IPS-20b (cell line): ENCODE data around the gene RCVRN.

Experiments
- H3K27ac ChIP-seq: one replicate; pipeline ENCODE4 v1.5.1; 2013; ENCODE audit warnings: low read length
- H3K27me3 ChIP-seq: 2 replicates; pipeline ENCODE4 v1.6.1; 2013; ENCODE audit warnings: mild to moderate bottlenecking, low read length, inconsistent platforms; ENCODE audit not compliant: insufficient read depth
- H3K36me3 ChIP-seq: 2 replicates; pipeline ENCODE4 v1.6.1; 2013; ENCODE audit warnings: low read depth, mild to moderate bottlenecking, inconsistent platforms, low read length, moderate library complexity; ENCODE audit not compliant: insufficient read depth
- H3K4me1 ChIP-seq: 2 replicates; pipeline ENCODE4 v1.6.1; 2013; ENCODE audit warnings: mild to moderate bottlenecking, control low read depth, inconsistent platforms, low read length, moderate library complexity; ENCODE audit not compliant: insufficient read depth
- H3K4me3 ChIP-seq: 2 replicates; pipeline ENCODE4 v1.5.1; 2013; ENCODE audit warnings: mild to moderate bottlenecking, low read length, inconsistent platforms
- H3K9ac ChIP-seq: 2 replicates; pipeline ENCODE4 v1.6.1; 2013; ENCODE audit warnings: low read depth, mild to moderate bottlenecking, inconsistent platforms, low read length, moderate library complexity
- H3K9me3 ChIP-seq: 2 replicates; pipeline ENCODE4 v1.6.1; 2013; ENCODE audit warnings: mild to moderate bottlenecking, low read depth, low read length, inconsistent platforms; ENCODE audit not compliant: insufficient read depth

RCVRN gene

GRCh38 chr17:9918804-9919352 lies 13.8 kb upstream of the RCVRN start:
- Histone ChIP-seq H3K4me3 (no peak overlapping the region), H3K9me3 (no peaks in the 10 kb centered on the region)

GRCh38 chr17:9918352-9918751 lies 13.3 kb upstream of the RCVRN start:
- no peak overlapping the region for H3K27ac ChIP-seq
- H3K9ac ChIP-seq: no peak overlapping the region
- no peaks in the 10 kb centered on the region for H3K9me3 ChIP-seq
- no peak overlapping the region for H3K4me3 ChIP-seq
- no peaks in the 10 kb centered on the region for H3K36me3 ChIP-seq
- no peaks in the 10 kb centered on the region for H3K4me1 ChIP-seq
- H3K27me3 ChIP-seq: no peaks in the 10 kb centered on the region

More at GRCh38 chr17:9918804-9919352, 13.8 kb upstream of the RCVRN start:
- no peaks in the 10 kb centered on the region for H3K4me1 ChIP-seq
- H3K27ac ChIP-seq: no peak overlapping the region
- no peak overlapping the region for H3K9ac ChIP-seq
- no peaks in the 10 kb centered on the region for H3K36me3 ChIP-seq
- no peaks in the 10 kb centered on the region for H3K27me3 ChIP-seq

GRCh38 chr17:9917801-9918200 lies 12.7 kb upstream of the RCVRN start:
- H3K27me3 ChIP-seq: no peaks in the 10 kb centered on the region
- H3K4me1 ChIP-seq: no peaks in the 10 kb centered on the region
- no peaks in the 10 kb centered on the region for H3K9me3 ChIP-seq
- H3K4me3 ChIP-seq: no peak overlapping the region
- H3K36me3 ChIP-seq: no peaks in the 10 kb centered on the region
- no peak overlapping the region for H3K9ac ChIP-seq
- H3K27ac ChIP-seq: no peak overlapping the region

- Histone ChIP-seq H3K27me3 (no peaks in the 10 kb centered on the region), H3K4me3 (no peak overlapping the region), H3K9me3 (no peaks in the 10 kb centered on the region), H3K36me3 (no peaks in the 10 kb centered on the region), H3K27ac (no peak overlapping the region), H3K4me1 (no peaks in the 10 kb centered on the region), H3K9ac (no peak overlapping the region)
Measured at GRCh38 chr17:9917131-9917530, 12.1 kb upstream of the RCVRN start.

- Histone ChIP-seq H3K4me3 (no peak overlapping the region), H3K27me3 (no peaks in the 10 kb centered on the region), H3K36me3 (no peaks in the 10 kb centered on the region), H3K9ac (no peak overlapping the region), H3K4me1 (no peaks in the 10 kb centered on the region), H3K9me3 (no peaks in the 10 kb centered on the region), H3K27ac (no peak overlapping the region)
Measured at GRCh38 chr17:9916108-9916507, 11.0 kb upstream of the RCVRN start.

- Histone ChIP-seq H3K27ac (no peak overlapping the region), H3K4me3 (no peak overlapping the region), H3K4me1 (no peaks in the 10 kb centered on the region), H3K36me3 (no peaks in the 10 kb centered on the region), H3K9ac (no peak overlapping the region), H3K27me3 (no peaks in the 10 kb centered on the region), H3K9me3 (no peaks in the 10 kb centered on the region)
Measured at GRCh38 chr17:9913476-9913875, 8.4 kb upstream of the RCVRN start.

GRCh38 chr17:9912121-9913099 lies 7.3 kb upstream of the RCVRN start:
- Histone ChIP-seq H3K9me3 (no peaks in the 10 kb centered on the region), H3K9ac (no peak overlapping the region), H3K36me3 (no peaks in the 10 kb centered on the region), H3K27ac (no peak overlapping the region), H3K4me3 (no peak overlapping the region), H3K4me1 (no peaks in the 10 kb centered on the region), H3K27me3 (no peaks in the 10 kb centered on the region)

GRCh38 chr17:9911089-9911488 lies 6.0 kb upstream of the RCVRN start:
- no peak overlapping the region for H3K27ac ChIP-seq
- H3K9me3 ChIP-seq: no peaks in the 10 kb centered on the region
- H3K4me1 ChIP-seq: no peaks in the 10 kb centered on the region
- H3K4me3 ChIP-seq: no peak overlapping the region
- no peaks in the 10 kb centered on the region for H3K36me3 ChIP-seq
- H3K9ac ChIP-seq: no peak overlapping the region
- no peaks in the 10 kb centered on the region for H3K27me3 ChIP-seq

GRCh38 chr17:9908649-9909042 lies 3.6 kb upstream of the RCVRN start:
- no peak overlapping the region for H3K27ac ChIP-seq
- H3K9me3 ChIP-seq: no peaks in the 10 kb centered on the region
- no peaks in the 10 kb centered on the region for H3K27me3 ChIP-seq
- no peaks in the 10 kb centered on the region for H3K4me1 ChIP-seq
- no peak overlapping the region for H3K4me3 ChIP-seq
- H3K9ac ChIP-seq: no peak overlapping the region
- H3K36me3 ChIP-seq: no peaks in the 10 kb centered on the region

GRCh38 chr17:9907883-9908648 lies 3.0 kb upstream of the RCVRN start:
- no peak overlapping the region for H3K9ac ChIP-seq
- H3K9me3 ChIP-seq: no peaks in the 10 kb centered on the region
- no peaks in the 10 kb centered on the region for H3K27me3 ChIP-seq
- no peaks in the 10 kb centered on the region for H3K36me3 ChIP-seq
- no peaks in the 10 kb centered on the region for H3K4me1 ChIP-seq
- no peak overlapping the region for H3K27ac ChIP-seq
- no peak overlapping the region for H3K4me3 ChIP-seq

GRCh38 chr17:9907131-9907530 lies 2.1 kb upstream of the RCVRN start:
- H3K36me3 ChIP-seq: no peaks in the 10 kb centered on the region
- no peak overlapping the region for H3K9ac ChIP-seq
- no peaks in the 10 kb centered on the region for H3K9me3 ChIP-seq
- H3K27ac ChIP-seq: no peak overlapping the region
- no peaks in the 10 kb centered on the region for H3K27me3 ChIP-seq
- H3K4me3 ChIP-seq: no peak overlapping the region
- 0 out of 2 replicates have a peak, but pooled peaks cover 1% of the 10 kb centered on the region for H3K4me1 ChIP-seq
